Nephron (organoid): ENCODE data around the gene PATJ.

Experiments
- H3K27ac Mint-ChIP-seq, 3 experiments: 2 replicates each; pipeline ENCODE4 v1.8.0; 2020; ENCODE audit warnings: mixed read lengths in 3 of 3, mild to moderate bottlenecking in 2 of 3, moderate library complexity in 1 of 3
- H3K27me3 Mint-ChIP-seq: 2 replicates; pipeline ENCODE4 v1.8.0; 2021; ENCODE audit warnings: low read depth, mild to moderate bottlenecking, moderate library complexity, mixed read lengths
- H3K36me3 Mint-ChIP-seq: 2 replicates; pipeline ENCODE4 v1.8.0; 2020; ENCODE audit warnings: low read depth, mixed read lengths
- H3K4me1 Mint-ChIP-seq: 2 replicates; pipeline ENCODE4 v1.8.0; 2020; ENCODE audit warnings: mixed read lengths
- H3K4me3 Mint-ChIP-seq, 3 experiments: 2 replicates each; pipeline ENCODE4 v1.8.0; 2020; ENCODE audit warnings: mild to moderate bottlenecking in 3 of 3, mixed read lengths in 3 of 3, moderate library complexity in 2 of 3
- H3K9me3 Mint-ChIP-seq: 2 replicates; pipeline ENCODE4 v1.8.0; 2020; ENCODE audit warnings: mixed read lengths
- CTCF ChIP-seq, 3 experiments: fragments of 200-600 bp; sonication (generic); IDR thresholded peaks; one replicate each; pipeline ENCODE4 v1.5.0; 2021; ENCODE audit warnings: antibody characterized with exemption in 3 of 3; ENCODE audit not compliant: unreplicated experiment in 3 of 3

Gene PATJ

GRCh38 chr1:61979729-61980128, 237.4 kb downstream of the PATJ start:
- H3K27ac Mint-ChIP-seq, result no peak overlapping the region
- H3K4me1 Mint-ChIP-seq, result peaks cover 9% of the 10 kb centered on the region
- H3K27me3 Mint-ChIP-seq, result no peaks in the 10 kb centered on the region
- H3K36me3 Mint-ChIP-seq, result no peaks in the 10 kb centered on the region
- H3K4me3 Mint-ChIP-seq, result no peak overlapping the region
- TF ChIP-seq CTCF (IDR thresholded peaks at IDR 0.05; ENCODE audit: unreplicated experiment in 3 of 3), result no peak
- H3K9me3 Mint-ChIP-seq, result no peaks in the 10 kb centered on the region

- H3K27me3 Mint-ChIP-seq, result no peaks in the 10 kb centered on the region
- no peak overlapping the region for H3K27ac Mint-ChIP-seq
- H3K4me3 Mint-ChIP-seq, result no peak overlapping the region
- H3K36me3 Mint-ChIP-seq, result no peaks in the 10 kb centered on the region
- H3K4me1 Mint-ChIP-seq, result peaks cover 6% of the 10 kb centered on the region
- H3K9me3 Mint-ChIP-seq, result no peaks in the 10 kb centered on the region
- no peak for TF ChIP-seq CTCF (IDR thresholded peaks at IDR 0.05; ENCODE audit: unreplicated experiment in 3 of 3)
These were observed 238.3 kb downstream of the PATJ start for GRCh38 chr1:61980561-61980960.

- no peaks in the 10 kb centered on the region for H3K9me3 Mint-ChIP-seq
- no peak overlapping the region for H3K27ac Mint-ChIP-seq
- no peak overlapping the region for H3K4me3 Mint-ChIP-seq
These were observed 239.8 kb downstream of the PATJ start for GRCh38 chr1:61981870-61982660.

GRCh38 chr1:61983236-61983635, 241.0 kb downstream of the PATJ start:
- H3K36me3 Mint-ChIP-seq, result no peaks in the 10 kb centered on the region
- no peaks in the 10 kb centered on the region for H3K27me3 Mint-ChIP-seq
- H3K4me1 Mint-ChIP-seq, result no peaks in the 10 kb centered on the region
- TF ChIP-seq CTCF (IDR thresholded peaks at IDR 0.05; ENCODE audit: unreplicated experiment in 3 of 3), result no peak
- no peak overlapping the region for H3K27ac Mint-ChIP-seq
- H3K9me3 Mint-ChIP-seq, result no peaks in the 10 kb centered on the region
- H3K4me3 Mint-ChIP-seq, result no peak overlapping the region

More at GRCh38 chr1:61981870-61982660, 239.8 kb downstream of the PATJ start:
- Mint-ChIP-seq H3K36me3 (no peaks in the 10 kb centered on the region), H3K4me1 (no peaks in the 10 kb centered on the region), H3K27me3 (no peaks in the 10 kb centered on the region)
- no peak for TF ChIP-seq CTCF (IDR thresholded peaks at IDR 0.05; ENCODE audit: unreplicated experiment in 3 of 3)

- TF ChIP-seq CTCF (IDR thresholded peaks at IDR 0.05; ENCODE audit: unreplicated experiment in 3 of 3), result no peak
- no peaks in the 10 kb centered on the region for H3K9me3 Mint-ChIP-seq
- peaks cover 5% of the 10 kb centered on the region for H3K4me1 Mint-ChIP-seq
- no peak overlapping the region for H3K27ac Mint-ChIP-seq
- peaks cover 4% of the 10 kb centered on the region for H3K27me3 Mint-ChIP-seq
- no peak overlapping the region for H3K4me3 Mint-ChIP-seq
- H3K36me3 Mint-ChIP-seq, result peaks cover 8% of the 10 kb centered on the region
These were observed 250.0 kb downstream of the PATJ start for GRCh38 chr1:61992257-61992656.
